GM12873 (cell line): ENCODE measurements around the gene UBE2J2.

Experiments
- TF ChIP-seq, protein P1 (sequence below): IDR thresholded peaks from 2 replicates; pipeline ENCODE4 v1.5.1; 2012; ENCODE audit warnings: low read depth, mild to moderate bottlenecking, moderate library complexity, low read length, control low read depth; ENCODE audit not compliant: insufficient read depth; ENCODE audit errors: missing control alignments

The UBE2J2 gene

DNA sequence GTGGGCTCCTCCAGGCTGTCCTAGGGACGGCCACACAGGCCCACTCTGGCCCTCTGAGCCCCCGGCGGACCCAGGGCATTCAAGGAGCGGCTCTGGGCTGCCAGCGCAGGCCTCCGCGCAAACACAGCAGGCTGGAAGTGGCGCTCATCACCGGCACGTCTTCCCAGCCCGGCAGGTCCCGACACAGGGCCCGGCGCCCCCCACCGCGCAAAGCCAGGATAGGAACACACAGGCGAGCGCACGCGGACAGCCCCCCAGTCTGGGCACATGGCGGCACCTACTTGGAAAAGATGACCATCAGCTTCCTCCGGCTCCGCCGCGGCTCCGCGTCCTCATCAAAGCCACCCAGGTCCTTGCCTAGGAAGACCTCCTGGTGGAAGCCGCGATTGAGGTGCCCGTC, 45.5 kb downstream of the UBE2J2 start:
- TF ChIP-seq, protein P1, sequence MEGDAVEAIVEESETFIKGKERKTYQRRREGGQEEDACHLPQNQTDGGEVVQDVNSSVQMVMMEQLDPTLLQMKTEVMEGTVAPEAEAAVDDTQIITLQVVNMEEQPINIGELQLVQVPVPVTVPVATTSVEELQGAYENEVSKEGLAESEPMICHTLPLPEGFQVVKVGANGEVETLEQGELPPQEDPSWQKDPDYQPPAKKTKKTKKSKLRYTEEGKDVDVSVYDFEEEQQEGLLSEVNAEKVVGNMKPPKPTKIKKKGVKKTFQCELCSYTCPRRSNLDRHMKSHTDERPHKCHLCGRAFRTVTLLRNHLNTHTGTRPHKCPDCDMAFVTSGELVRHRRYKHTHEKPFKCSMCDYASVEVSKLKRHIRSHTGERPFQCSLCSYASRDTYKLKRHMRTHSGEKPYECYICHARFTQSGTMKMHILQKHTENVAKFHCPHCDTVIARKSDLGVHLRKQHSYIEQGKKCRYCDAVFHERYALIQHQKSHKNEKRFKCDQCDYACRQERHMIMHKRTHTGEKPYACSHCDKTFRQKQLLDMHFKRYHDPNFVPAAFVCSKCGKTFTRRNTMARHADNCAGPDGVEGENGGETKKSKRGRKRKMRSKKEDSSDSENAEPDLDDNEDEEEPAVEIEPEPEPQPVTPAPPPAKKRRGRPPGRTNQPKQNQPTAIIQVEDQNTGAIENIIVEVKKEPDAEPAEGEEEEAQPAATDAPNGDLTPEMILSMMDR: no peak

DNA sequence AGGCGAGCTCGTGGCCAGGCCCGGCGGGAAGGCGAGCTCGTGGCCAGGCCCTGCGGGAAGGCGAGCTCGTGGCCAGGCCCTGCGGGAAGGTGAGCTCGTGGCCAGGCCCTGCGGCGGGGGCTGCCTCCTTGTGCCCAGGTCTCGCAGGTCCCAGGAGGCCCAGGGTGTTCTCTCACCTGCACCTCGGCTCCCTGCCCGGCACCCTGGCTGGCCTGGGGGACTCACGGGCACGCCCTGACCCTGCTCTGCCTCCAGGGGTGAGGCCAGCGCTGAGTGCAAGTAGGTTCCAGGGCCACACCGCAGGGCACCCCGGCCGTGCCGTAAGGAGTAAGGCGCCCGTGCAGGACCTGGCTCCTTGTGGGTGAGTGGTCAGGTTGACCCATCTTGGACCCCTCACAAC, 46.3 kb downstream of the UBE2J2 start:
- TF ChIP-seq, protein P1: no peak

DNA sequence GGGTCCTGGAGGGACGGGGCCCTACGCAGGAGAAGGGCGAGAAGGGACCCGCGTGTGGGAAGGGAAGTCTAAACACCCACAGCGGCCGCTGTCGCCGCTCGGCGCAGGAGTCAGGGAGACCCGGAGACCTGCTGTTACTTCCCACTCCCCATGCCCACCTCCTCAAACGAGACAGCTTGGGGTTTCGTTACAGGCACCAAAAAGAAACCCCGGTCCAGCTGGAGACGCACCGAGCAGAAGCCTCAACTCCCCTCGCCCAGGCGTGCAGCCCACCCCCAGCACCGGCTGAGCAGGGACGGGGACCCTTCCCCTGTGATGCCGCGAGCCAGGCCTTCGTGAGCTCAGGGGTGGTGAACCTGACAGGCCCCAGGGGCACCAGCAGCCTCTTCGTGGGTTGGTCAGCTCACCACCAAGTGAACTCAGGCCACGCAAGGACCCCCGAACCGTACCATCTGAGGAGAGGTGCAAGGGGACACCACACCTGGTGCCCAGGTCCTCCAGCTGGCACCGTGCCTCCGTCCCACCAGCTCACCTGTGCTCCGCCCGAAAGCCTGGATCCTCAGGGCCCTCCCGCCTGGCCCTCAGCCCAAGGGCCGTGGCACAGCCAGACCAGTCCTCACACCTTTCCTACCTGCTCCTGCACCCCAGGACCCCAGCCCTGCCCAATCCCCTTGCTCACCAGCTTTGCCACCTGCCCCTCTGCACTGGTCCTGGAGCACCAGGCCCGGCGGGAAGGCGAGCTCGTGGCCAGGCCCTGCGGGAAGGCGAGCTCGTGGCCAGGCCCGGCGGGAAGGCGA, 46.9 kb downstream of the UBE2J2 start:
- TF ChIP-seq, protein P1: no peak

DNA sequence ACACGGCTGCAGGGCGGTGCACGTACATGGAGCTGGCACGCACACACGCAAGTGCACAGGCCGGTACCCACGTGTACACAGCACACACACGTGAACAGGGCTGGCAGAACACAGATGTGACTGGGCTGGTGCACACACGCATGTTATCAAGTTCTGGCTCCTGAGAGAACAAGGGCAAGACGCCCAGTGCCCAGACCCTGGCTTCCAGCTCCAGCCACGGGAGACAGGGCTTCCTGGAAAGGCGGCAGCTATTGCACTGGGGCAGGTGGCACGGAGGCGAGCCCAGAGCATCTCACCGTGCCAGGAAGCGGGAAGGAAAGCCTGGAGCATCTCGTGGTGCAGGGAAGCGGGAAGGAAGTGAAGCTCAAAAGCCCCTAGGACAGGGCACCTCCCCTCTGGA, 47.7 kb downstream of the UBE2J2 start:
- TF ChIP-seq, protein P1: no peak

DNA sequence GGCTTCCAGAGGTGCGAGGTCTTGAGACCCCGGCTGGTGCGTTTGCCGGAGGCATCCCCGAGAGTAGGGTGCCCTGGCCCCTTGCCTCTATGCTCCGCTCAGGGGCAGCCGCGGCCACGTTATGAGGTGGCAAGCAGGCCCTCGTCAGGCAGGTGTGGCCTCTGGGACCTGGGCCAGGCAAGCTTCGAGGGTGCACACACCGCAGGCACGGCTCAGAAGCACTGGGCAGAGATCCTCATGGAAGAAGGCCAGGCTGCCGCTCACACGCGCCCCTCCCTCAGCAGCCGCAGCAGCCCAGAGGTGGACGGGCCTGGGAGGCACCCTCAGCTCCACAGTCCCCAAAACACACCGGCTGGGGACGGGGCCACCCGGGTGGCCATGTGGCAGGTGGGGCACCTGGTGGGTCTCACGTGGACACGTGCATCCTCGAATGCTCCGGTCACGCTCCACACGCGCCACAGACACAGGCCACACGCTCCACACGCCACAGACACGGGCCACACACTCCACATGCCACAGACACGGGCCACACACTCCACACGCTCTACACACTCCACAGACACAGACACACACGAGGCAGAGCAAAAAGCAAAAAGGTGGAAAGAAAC, 48.3 kb downstream of the UBE2J2 start:
- TF ChIP-seq, protein P1: no peak

DNA sequence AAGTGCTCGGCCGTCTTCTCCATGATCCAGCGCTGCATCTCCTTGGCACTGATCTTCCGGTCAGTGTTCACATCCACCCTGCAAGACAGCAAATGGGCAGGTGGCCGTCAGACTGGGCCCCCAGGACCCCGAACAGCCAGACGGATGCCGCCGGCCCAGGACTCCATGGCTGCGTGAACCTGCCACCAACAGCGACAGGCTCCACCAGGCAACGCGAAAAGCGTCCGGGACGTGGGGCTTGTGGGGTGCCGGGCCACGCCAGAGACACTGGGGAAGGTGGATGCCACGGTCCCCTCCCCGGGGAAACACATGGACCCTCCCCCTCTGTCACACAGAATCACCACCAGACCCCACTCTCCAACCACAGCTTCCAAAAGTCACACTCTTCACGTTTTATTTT, 49.8 kb downstream of the UBE2J2 start:
- TF ChIP-seq, protein P1: no peak

DNA sequence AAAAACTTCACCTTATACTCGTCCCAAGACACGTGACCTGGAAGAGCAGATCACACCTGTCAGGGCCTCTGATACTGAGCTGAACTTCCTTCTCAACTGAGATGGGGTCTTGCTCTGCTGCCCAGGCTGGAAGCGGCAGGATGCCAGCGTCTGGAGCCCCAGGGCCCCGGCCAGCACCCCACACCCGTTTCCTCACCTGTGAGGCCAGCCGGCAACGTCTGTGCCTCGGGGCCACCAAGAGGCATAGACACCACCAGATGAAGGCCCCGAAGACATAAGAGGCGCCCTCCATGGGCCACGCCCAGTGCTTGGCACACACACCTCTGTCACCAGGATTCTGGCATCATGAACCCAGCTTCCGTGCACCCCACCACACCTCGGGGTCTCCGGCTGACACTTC, 50.3 kb downstream of the UBE2J2 start:
- TF ChIP-seq, protein P1: no peak
